ENCODE results near the gene HERC5. TPM values are rescaled to one million over a fixed set of nuclear protein-coding genes. Genes with fewer than 3 reads are reported as not detected.

HERC5 gene
- total and polyA plus RNA-seq, 9 donors = 10.5 to 20.9 (median 18.6) TPM

- Histone ChIP-seq H3K36me3 (no peaks in the 10 kb centered on the region), H3K9me3 (no peaks in the 10 kb centered on the region), H3K27ac (no peak overlapping the region), H3K27me3 (no peaks in the 10 kb centered on the region), H3K4me3 (no peak overlapping the region), H3K4me1 (ENCODE audit: insufficient read depth) (no peaks in the 10 kb centered on the region)
- intact Hi-C loops (cut with DNase I) = no loop called here
- WGBS, 3 donors = 73 to 80% (median 79%) methylated on average over 1 of the region's 1 CpG
- no peak for DNase-seq
- TF ChIP-seq EP300 (IDR thresholded peaks at IDR 0.05) (no peak), POLR2A (IDR thresholded peaks at IDR 0.05) (no peak), CTCF (IDR thresholded peaks at IDR 0.05) (no peak)
Observed at GRCh38 chr4:88413801-88414200, 43.1 kb upstream of the HERC5 start.

- Histone ChIP-seq H3K27me3 (no peaks in the 10 kb centered on the region), H3K36me3 (no peaks in the 10 kb centered on the region), H3K4me1 (ENCODE audit: insufficient read depth) (no peaks in the 10 kb centered on the region), H3K9me3 (no peaks in the 10 kb centered on the region), H3K27ac (no peak overlapping the region), H3K4me3 (no peak overlapping the region)
- 83 to 86% (median 85%) methylated on average over 4 of the region's 4 CpGs for WGBS, 3 donors
- DNase-seq = no peak
- TF ChIP-seq POLR2A (IDR thresholded peaks at IDR 0.05) = no peak
- no peak for TF ChIP-seq CTCF (IDR thresholded peaks at IDR 0.05)
- no peak for TF ChIP-seq EP300 (IDR thresholded peaks at IDR 0.05)
- intact Hi-C loops (cut with DNase I) = no loop called here
Observed at GRCh38 chr4:88414755-88415154, 42.2 kb upstream of the HERC5 start.

GRCh38 chr4:88415982-88416381 is 40.9 kb upstream of the HERC5 start:
- TF ChIP-seq EP300 (IDR thresholded peaks at IDR 0.05) = no peak
- no peak for TF ChIP-seq CTCF (IDR thresholded peaks at IDR 0.05)
- TF ChIP-seq POLR2A (IDR thresholded peaks at IDR 0.05) = no peak
- DNase-seq = no peak
- no peaks in the 10 kb centered on the region for H3K27me3 ChIP-seq
- no peaks in the 10 kb centered on the region for H3K36me3 ChIP-seq
- intact Hi-C loops (cut with DNase I) = no loop called here
- WGBS, 3 donors = 89 to 90% (median 89%) methylated on average over 2 of the region's 2 CpGs
- H3K9me3 ChIP-seq = no peaks in the 10 kb centered on the region
- no peaks in the 10 kb centered on the region for H3K4me1 ChIP-seq (ENCODE audit: insufficient read depth)
- H3K27ac ChIP-seq = no peak overlapping the region
- H3K4me3 ChIP-seq = no peak overlapping the region

GRCh38 chr4:88418411-88418810 is 38.5 kb upstream of the HERC5 start:
- Histone ChIP-seq H3K27ac (no peak overlapping the region), H3K9me3 (no peaks in the 10 kb centered on the region), H3K36me3 (no peaks in the 10 kb centered on the region), H3K4me3 (no peak overlapping the region), H3K27me3 (no peaks in the 10 kb centered on the region), H3K4me1 (ENCODE audit: insufficient read depth) (no peaks in the 10 kb centered on the region)
- intact Hi-C loops (cut with DNase I) = no loop called here
- TF ChIP-seq POLR2A (IDR thresholded peaks at IDR 0.05) (no peak), CTCF (IDR thresholded peaks at IDR 0.05) (no peak), EP300 (IDR thresholded peaks at IDR 0.05) (no peak)
- peak in 1 of 5 donors; percentile 37 for DNase-seq
- WGBS, 3 donors = 28 to 56% (median 36%) methylated on average over 3 of the region's 3 CpGs

GRCh38 chr4:88419874-88420273 is 37.0 kb upstream of the HERC5 start:
- intact Hi-C loops (cut with DNase I) = no loop called here
- DNase-seq = no peak
- no peaks in the 10 kb centered on the region for H3K9me3 ChIP-seq
- no peaks in the 10 kb centered on the region for H3K4me1 ChIP-seq (ENCODE audit: insufficient read depth)
- H3K27me3 ChIP-seq = no peaks in the 10 kb centered on the region
- 44 to 64% (median 60%) methylated on average over 5 of the region's 5 CpGs for WGBS, 3 donors
- no peak for TF ChIP-seq POLR2A (IDR thresholded peaks at IDR 0.05)
- no peak for TF ChIP-seq EP300 (IDR thresholded peaks at IDR 0.05)
- no peak for TF ChIP-seq CTCF (IDR thresholded peaks at IDR 0.05)
- H3K36me3 ChIP-seq = no peaks in the 10 kb centered on the region
- H3K27ac ChIP-seq = no peak overlapping the region
- no peak overlapping the region for H3K4me3 ChIP-seq
